ENCODE measurements around the gene LZIC.

LZIC gene

DNA sequence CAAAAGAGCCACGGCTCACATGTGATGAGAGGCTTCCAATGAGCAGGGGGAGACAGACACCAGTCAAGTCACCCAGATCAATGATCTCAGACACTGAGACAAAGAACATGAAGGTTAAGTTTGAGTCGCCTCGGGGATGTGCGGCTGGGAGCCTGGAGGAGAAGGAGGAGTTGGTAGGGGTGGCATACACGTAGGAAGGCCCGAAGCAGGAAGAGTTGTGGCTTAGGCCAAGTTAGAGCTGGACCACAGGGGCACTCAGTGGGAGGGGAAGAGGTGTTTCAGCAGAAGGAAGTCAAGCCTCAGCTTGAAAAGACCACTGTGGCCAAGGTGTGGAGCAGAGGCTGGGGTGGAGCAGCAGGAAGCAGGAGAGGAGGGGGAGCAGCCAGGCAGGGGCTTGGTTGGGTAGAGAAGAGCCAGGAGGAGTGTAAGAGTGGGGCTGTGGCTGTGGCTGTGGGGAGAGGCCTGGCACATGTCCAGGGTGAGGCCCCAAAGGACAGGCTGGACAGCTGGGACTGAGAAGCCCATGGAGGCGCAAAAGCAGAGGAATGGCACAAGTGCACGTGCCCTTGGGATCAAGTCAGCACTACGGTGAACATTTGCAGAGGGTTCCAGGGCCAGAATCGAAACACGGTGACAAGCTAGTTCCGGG, 60.8 kb downstream of the LZIC start:
- DNase-seq (ENCODE audit: low read depth) = no peak
- TF ChIP-seq CTCF (IDR thresholded peaks at IDR 0.05; ENCODE audit: low read depth, low read length, missing control alignments) = no peak
- H3K4me3 ChIP-seq (ENCODE audit: low read depth, low read length) = no peak overlapping the region

DNA sequence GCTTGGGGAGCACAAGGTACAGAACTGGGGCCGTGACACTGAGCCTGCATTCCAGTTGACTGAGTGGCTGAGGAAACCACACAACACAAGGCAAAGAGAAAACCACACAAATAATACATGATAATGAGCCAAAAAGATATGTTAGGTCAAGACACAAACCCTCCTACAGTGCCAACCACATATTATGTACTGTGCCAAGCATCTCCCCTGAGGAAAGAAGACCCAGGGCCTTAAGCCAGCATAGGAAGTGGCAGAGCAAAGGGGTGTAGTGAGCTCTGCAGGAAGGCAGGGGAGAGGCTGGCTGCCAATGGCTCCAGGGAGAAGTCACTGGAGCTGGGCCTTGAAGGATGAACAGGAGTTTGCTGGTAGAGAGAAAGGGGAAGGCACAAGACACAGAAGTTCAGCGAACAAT, 61.3 kb downstream of the LZIC start:
- TF ChIP-seq CTCF (IDR thresholded peaks at IDR 0.05; ENCODE audit: low read depth, low read length, missing control alignments) = no peak
- DNase-seq (ENCODE audit: low read depth) = no peak
- no peak overlapping the region for H3K4me3 ChIP-seq (ENCODE audit: low read depth, low read length)
